Measurements from ENCODE around the gene ITIH4. TPM values are rescaled to one million over a fixed set of nuclear protein-coding genes. Genes with fewer than 3 reads are reported as not detected.
"Not testable (repeated sequence)": the region's sequence is repeated elsewhere in the genome, so short reads cannot be mapped to it uniquely, and the experiment has no call there.

The ITIH4 gene
- total RNA-seq, 1 donor from 2014 or later = 0.13 TPM

DNA sequence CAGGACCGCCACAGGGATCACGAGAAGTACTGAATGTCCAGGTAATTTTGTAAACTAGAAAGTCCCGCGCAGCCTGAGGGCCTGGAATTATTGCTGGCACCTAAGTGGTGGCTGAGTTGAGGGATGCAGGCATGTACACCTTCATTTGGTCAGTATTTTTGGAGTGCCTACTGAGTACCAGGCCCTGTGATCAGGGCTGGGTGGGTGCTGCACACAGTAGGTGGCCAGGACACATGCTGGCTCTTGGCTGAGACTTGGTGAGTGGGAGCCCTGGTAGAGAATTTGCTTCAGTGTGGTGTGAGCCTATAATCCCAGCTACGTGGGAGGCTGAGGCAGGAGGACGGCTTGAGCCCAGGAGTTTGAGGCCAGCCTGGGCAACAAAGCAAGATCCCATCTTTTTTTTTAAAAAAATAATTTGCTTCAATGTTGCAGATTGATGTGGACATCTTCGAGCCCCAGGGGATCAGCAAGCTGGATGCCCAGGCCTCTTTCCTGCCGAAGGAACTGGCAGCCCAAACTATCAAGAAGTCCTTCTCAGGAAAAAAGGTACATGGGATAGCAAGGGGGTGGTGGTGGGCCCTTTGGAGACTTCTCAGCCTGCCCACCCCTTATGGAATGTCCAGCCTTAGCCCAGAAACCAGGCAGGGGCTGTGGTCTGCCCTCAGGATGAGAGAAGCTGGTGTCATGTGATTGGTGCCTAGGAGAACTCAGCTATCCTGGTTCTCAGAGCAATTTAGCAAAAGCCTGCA, 50.5 kb downstream of the ITIH4 start:
- Histone ChIP-seq H3K4me3 (ENCODE audit: low read depth, low read length) (no peak overlapping the region), H3K27me3 (ENCODE audit: control insufficient read depth, insufficient read depth, low read length) (peaks cover 10% of the 10 kb centered on the region), H3K36me3 (ENCODE audit: control insufficient read depth, insufficient read depth, low read length) (no peaks in the 10 kb centered on the region)
- no peak for TF ChIP-seq CTCF (IDR thresholded peaks at IDR 0.05; ENCODE audit: insufficient read depth, low read length, poor library complexity, severe bottlenecking)
- DNase-seq (ENCODE audit: low read depth) = no peak

- Histone ChIP-seq H3K4me3 (ENCODE audit: low read depth, low read length) (no peak overlapping the region), H3K36me3 (ENCODE audit: control insufficient read depth, insufficient read depth, low read length) (no peaks in the 10 kb centered on the region), H3K27me3 (ENCODE audit: control insufficient read depth, insufficient read depth, low read length) (peaks cover 10% of the 10 kb centered on the region)
- TF ChIP-seq CTCF (IDR thresholded peaks at IDR 0.05; ENCODE audit: insufficient read depth, low read length, poor library complexity, severe bottlenecking) = no peak
- DNase-seq (ENCODE audit: low read depth) = no peak
Observed at GRCh38 chr3:52779011-52779836, 51.2 kb downstream of the ITIH4 start.

- no peak overlapping the region for H3K4me3 ChIP-seq (ENCODE audit: low read depth, low read length)
- no peak for DNase-seq (ENCODE audit: low read depth)
- H3K27me3 ChIP-seq (ENCODE audit: control insufficient read depth, insufficient read depth, low read length) = peaks cover 10% of the 10 kb centered on the region
- H3K36me3 ChIP-seq (ENCODE audit: control insufficient read depth, insufficient read depth, low read length) = no peaks in the 10 kb centered on the region
- TF ChIP-seq CTCF (IDR thresholded peaks at IDR 0.05; ENCODE audit: insufficient read depth, low read length, poor library complexity, severe bottlenecking) = no peak
Observed at GRCh38 chr3:52777959-52778805, 52.3 kb downstream of the ITIH4 start.

- DNase-seq (ENCODE audit: low read depth) = no peak
- peaks cover 9% of the 10 kb centered on the region for H3K27me3 ChIP-seq (ENCODE audit: control insufficient read depth, insufficient read depth, low read length)
- H3K36me3 ChIP-seq (ENCODE audit: control insufficient read depth, insufficient read depth, low read length) = no peaks in the 10 kb centered on the region
- H3K4me3 ChIP-seq (ENCODE audit: low read depth, low read length) = no peak within 1 kb of the TSS
- TF ChIP-seq CTCF (IDR thresholded peaks at IDR 0.05; ENCODE audit: insufficient read depth, low read length, poor library complexity, severe bottlenecking) = no peak
Observed at GRCh38 chr3:52777127-52777958, 53.1 kb downstream of the ITIH4 start, which contains the start of gene ITIH1. Gene ITIH1, plus strand, starts transcription at chr3:52777599. Its CDS starts 17 bp downstream, at chr3:52777616.

- not testable (repeated sequence) for H3K27me3 ChIP-seq (ENCODE audit: control insufficient read depth, insufficient read depth, low read length); H3K4me3 ChIP-seq (ENCODE audit: low read depth, low read length); H3K36me3 ChIP-seq (ENCODE audit: control insufficient read depth, insufficient read depth, low read length); DNase-seq (ENCODE audit: low read depth)
Observed at GRCh38 chr3:52776486-52776885, 54.0 kb downstream of the ITIH4 start.
